Astrocyte (in vitro differentiated cells and primary cell): ENCODE results near the gene RPUSD4.

ENCODE experiments used
- EZH2 ChIP-seq: IDR thresholded peaks from 2 replicates; pipeline ENCODE4 v1.6.1; 2012; ENCODE audit warnings: mild to moderate bottlenecking, low read length, inconsistent platforms; ENCODE audit not compliant: insufficient read depth
- TF ChIP-seq, protein P1 (sequence below): IDR thresholded peaks from 2 replicates; pipeline ENCODE4 v1.5.1; 2011; ENCODE audit warnings: low read depth, mild to moderate bottlenecking, inconsistent platforms, low read length, moderate library complexity; ENCODE audit not compliant: insufficient read depth

DNA sequence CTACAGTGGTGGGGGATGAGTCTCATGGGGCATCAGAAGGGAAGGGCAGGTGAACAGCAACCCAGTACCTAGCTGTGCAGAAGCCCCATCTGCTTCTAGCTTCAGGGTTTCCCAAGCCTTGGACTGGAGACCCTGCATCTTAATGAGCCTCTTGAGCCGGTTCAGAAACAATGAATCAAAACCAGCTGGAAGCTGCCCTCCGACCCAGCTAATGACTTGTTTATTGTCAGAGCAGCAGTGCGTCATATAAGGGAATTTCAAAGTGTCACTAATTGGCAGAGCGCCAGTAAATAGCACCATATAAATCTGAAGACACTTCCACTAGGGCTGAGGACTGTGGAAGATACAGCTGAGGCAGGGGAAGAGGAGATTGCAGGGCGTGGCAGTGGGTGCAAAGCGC lies 57.5 kb downstream of the RPUSD4 start:
- TF ChIP-seq, protein P1, sequence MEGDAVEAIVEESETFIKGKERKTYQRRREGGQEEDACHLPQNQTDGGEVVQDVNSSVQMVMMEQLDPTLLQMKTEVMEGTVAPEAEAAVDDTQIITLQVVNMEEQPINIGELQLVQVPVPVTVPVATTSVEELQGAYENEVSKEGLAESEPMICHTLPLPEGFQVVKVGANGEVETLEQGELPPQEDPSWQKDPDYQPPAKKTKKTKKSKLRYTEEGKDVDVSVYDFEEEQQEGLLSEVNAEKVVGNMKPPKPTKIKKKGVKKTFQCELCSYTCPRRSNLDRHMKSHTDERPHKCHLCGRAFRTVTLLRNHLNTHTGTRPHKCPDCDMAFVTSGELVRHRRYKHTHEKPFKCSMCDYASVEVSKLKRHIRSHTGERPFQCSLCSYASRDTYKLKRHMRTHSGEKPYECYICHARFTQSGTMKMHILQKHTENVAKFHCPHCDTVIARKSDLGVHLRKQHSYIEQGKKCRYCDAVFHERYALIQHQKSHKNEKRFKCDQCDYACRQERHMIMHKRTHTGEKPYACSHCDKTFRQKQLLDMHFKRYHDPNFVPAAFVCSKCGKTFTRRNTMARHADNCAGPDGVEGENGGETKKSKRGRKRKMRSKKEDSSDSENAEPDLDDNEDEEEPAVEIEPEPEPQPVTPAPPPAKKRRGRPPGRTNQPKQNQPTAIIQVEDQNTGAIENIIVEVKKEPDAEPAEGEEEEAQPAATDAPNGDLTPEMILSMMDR, result no peak
- TF ChIP-seq EZH2, result no peak
